ENCODE data around the gene PLBD1. TPM values are rescaled to one million over a fixed set of nuclear protein-coding genes. Genes with fewer than 3 reads are reported as not detected.

Gene PLBD1
- total RNA-seq, 1 experiment from 2014 or later, result 13.8 TPM

- H3K27ac ChIP-seq, result no peak overlapping the region
- H2AFZ ChIP-seq, result no peak overlapping the region
- no peaks in the 10 kb centered on the region for H3K36me3 ChIP-seq (ENCODE audit: low read depth)
- no peaks in the 10 kb centered on the region for H3K9me3 ChIP-seq (ENCODE audit: insufficient read depth, low read depth)
- H4K20me1 ChIP-seq (ENCODE audit: insufficient read depth), result no peaks in the 10 kb centered on the region
- no peaks in the 10 kb centered on the region for H3K27me3 ChIP-seq (ENCODE audit: insufficient read depth, low read depth)
- H3K4me3 ChIP-seq, result no peak overlapping the region
- no peak for TF ChIP-seq CTCF (conservative IDR thresholded peaks at IDR 0.05)
- no peak for TF ChIP-seq EZH2 (IDR thresholded peaks at IDR 0.05; ENCODE audit: low read depth)
- H3K4me2 ChIP-seq, result no peak overlapping the region
- H3F3A ChIP-seq (ENCODE audit: insufficient read depth, low read depth), result no peaks in the 10 kb centered on the region
- BruUV-seq (replicated peaks), result no TSS peak
- H3K79me2 ChIP-seq (ENCODE audit: low read depth), result no peaks in the 10 kb centered on the region
- POLR2A ChIA-PET (ENCODE audit: unreplicated experiment), result no interaction called here
- no peaks in the 10 kb centered on the region for H3K9me2 ChIP-seq (ENCODE audit: insufficient read depth)
- H3K4me1 ChIP-seq (replicated peaks; ENCODE audit: insufficient read depth), result no peaks in the 10 kb centered on the region
- intact Hi-C loops (cut with micrococcal nuclease; ENCODE audit: unreplicated experiment), result no loop called here
- no peak for DNase-seq
- CTCF ChIA-PET, result no interaction called here
Measured at GRCh38 chr12:14547571-14547970, 20.1 kb downstream of the PLBD1 start.

GRCh38 chr12:14545144-14546124 is 22.2 kb downstream of the PLBD1 start:
- Histone ChIP-seq H2AFZ (no peak overlapping the region), H3K9me2 (ENCODE audit: insufficient read depth) (no peaks in the 10 kb centered on the region), H3K79me2 (ENCODE audit: low read depth) (no peaks in the 10 kb centered on the region), H4K20me1 (ENCODE audit: insufficient read depth) (no peaks in the 10 kb centered on the region), H3K4me3 (no peak overlapping the region), H3K9me3 (ENCODE audit: insufficient read depth, low read depth) (no peaks in the 10 kb centered on the region), H3K36me3 (ENCODE audit: low read depth) (no peaks in the 10 kb centered on the region), H3K4me1 (replicated peaks; ENCODE audit: insufficient read depth) (no peaks in the 10 kb centered on the region; the same call in 1 of the 2 replicates), H3K4me2 (no peak overlapping the region), H3K27ac (no peak overlapping the region), H3K27me3 (ENCODE audit: insufficient read depth, low read depth) (no peaks in the 10 kb centered on the region), H3F3A (ENCODE audit: insufficient read depth, low read depth) (no peaks in the 10 kb centered on the region; the same call in 1 of the 2 replicates)
- intact Hi-C loops (cut with micrococcal nuclease; ENCODE audit: unreplicated experiment), result no loop called here
- no TSS peak for BruUV-seq (replicated peaks)
- no peak for DNase-seq
- ChIA-PET POLR2A (ENCODE audit: unreplicated experiment) (no interaction called here), CTCF (no interaction called here)
- TF ChIP-seq CTCF (conservative IDR thresholded peaks at IDR 0.05) (no peak), EZH2 (IDR thresholded peaks at IDR 0.05; ENCODE audit: low read depth) (no peak)

GRCh38 chr12:14540801-14541462 is 26.8 kb downstream of the PLBD1 start:
- Histone ChIP-seq H3K4me3 (no peak overlapping the region), H3K9me2 (ENCODE audit: insufficient read depth) (no peaks in the 10 kb centered on the region), H4K20me1 (ENCODE audit: insufficient read depth) (no peaks in the 10 kb centered on the region), H3F3A (ENCODE audit: insufficient read depth, low read depth) (no peaks in the 10 kb centered on the region; the same call in 1 of the 2 replicates), H3K36me3 (ENCODE audit: low read depth) (no peaks in the 10 kb centered on the region), H3K27me3 (ENCODE audit: insufficient read depth, low read depth) (no peaks in the 10 kb centered on the region), H2AFZ (no peak overlapping the region), H3K9me3 (ENCODE audit: insufficient read depth, low read depth) (no peaks in the 10 kb centered on the region), H3K4me2 (no peak overlapping the region), H3K27ac (no peak overlapping the region), H3K79me2 (ENCODE audit: low read depth) (no peaks in the 10 kb centered on the region), H3K4me1 (replicated peaks; ENCODE audit: insufficient read depth) (no peaks in the 10 kb centered on the region; the same call in 1 of the 2 replicates)
- no peak for DNase-seq
- ChIA-PET POLR2A (ENCODE audit: unreplicated experiment) (interaction anchor here (0.7 kb wide), 1 partner anchor 83 kb away, joined by 8 read pairs; no protein-coding TSS in a partner anchor), CTCF (no interaction called here)
- no TSS peak for BruUV-seq (replicated peaks)
- intact Hi-C loops (cut with micrococcal nuclease; ENCODE audit: unreplicated experiment), result no loop called here
- no peak for TF ChIP-seq EZH2 (IDR thresholded peaks at IDR 0.05; ENCODE audit: low read depth)
